Activated CD4-positive, alpha-beta T cell treated with anti-CD3 and anti-CD28 coated beads for 1 hour (primary cell): ENCODE measurements around the gene LPAR3.
"Not testable (repeated sequence)": the region's sequence is repeated elsewhere in the genome, so short reads cannot be mapped to it uniquely, and the experiment has no call there.

Experiments
- DNase-seq: peaks from one replicate; pipeline ENCODE4 v3.0.0-alpha.2; 2020

Gene LPAR3

GRCh38 chr1:84892705-84893618 is at the start of gene LPAR3:
TSS of gene LPAR3 (minus strand) at chr1:84893206. CDS start at chr1:84866120, 27,086 bp downstream.
- DNase-seq = no peak

DNA sequence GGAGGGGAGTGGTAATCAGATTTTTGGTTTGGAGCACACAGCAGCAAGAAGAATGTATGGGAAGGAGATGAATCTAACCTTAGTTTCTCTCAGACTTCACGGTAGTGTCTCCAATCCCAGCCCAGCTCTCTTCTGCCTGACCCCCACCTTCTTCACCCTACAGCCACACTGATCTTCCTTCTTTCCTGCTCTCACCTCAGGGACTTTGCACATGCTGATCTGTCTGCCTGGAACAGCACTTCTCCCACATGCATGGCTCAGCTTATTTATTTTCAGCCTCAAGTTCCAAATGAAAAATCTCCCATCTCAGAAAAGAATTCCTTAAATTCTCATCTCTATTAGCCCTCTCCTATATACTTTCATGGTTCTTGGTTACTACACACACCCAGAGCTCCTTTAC is 48.8 kb upstream of the LPAR3 start:
- DNase-seq = no peak

DNA sequence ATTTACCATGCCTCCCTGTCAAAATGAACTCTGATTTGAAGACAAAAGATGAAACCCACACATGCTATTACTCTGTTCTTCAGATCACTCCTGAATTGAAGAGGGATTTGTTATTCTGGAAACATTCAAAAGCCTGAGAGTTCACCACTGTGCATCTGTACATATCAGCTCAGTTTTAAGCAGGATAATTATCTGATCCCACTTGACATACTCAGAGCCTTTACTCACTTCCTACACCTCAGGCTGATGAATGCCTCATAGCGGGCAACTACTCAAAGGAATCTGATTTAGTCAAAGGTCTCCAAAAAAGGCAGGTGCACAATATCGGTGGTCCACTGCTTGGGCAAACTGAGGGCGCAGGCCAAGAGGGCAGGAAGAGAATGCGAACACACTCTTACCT is 47.5 kb upstream of the LPAR3 start:
- no peak for DNase-seq

DNA sequence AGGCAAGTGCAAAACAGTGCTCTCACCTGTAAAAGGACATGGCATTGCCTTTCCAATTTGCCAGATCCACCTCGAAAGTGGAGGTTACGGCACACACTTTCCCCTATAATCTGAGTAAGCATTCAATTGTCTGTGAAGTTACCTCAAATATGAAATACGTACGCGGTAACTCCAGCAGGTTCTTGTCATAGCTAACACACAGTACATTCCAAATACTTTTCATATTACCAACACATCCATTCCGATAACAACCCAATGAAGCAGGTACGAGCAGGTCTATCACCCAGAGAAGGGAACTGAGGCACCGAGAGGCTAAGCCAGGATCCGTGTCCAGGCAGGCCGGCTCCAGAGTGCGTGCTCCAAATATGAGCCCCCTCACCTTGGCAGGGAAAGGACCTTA is 46.8 kb upstream of the LPAR3 start:
- no peak for DNase-seq

DNA sequence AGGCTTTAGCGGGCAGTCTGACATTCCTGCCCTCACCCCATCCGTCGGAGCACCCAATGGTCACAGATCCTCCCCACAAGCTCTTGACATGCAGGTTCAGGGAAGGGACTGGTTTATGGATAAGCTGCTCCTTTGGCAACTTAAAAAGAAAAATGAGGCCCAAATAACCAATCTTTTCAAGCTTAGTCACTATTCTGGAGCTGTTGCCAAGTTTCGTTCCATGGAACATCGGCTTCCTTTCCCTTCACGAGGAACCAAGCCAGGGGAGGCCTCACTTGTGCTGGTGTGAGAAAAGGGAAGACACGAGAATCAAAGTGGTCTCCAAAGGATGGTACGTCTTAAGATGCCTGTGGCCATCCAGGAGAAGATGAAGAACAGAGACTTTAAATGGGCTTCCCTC is 46.1 kb upstream of the LPAR3 start:
- DNase-seq = no peak

DNA sequence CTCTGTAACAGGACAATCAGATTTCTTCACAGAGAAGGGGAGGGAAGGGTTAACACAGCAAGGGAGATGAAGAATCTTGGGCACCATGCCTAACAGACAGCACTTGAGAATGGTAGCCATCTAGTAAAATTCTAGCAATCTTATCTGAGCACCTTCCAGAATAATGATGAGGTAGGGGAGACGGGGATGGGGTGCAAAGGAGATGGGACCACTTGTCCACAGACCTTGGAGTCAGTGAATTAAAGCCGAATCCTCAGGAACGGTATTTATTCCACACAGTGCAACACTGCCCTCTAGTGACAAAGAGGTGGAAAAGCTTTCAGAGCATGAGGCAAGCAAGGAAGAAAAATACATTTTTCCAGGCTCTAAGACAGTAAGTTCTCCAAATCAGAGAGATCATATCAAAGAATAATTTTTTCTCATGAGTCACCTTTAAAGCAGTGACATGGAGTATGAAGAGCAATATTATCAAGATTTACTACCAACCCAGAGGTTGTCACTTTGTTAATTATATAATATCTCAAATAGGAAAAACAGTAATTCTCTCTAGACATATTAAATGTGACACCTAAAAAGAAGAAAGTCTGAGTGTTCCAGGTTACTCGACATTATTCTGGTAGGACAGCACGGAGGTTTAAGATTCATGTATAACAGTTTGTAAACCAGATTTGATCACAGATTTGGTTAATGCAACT is 43.3 kb upstream of the LPAR3 start:
- DNase-seq = peak; percentile 15

- no peak for DNase-seq
Observed at GRCh38 chr1:84933011-84933611, 40.1 kb upstream of the LPAR3 start.

- DNase-seq = no peak
Observed at GRCh38 chr1:84930831-84931230, 37.8 kb upstream of the LPAR3 start.

GRCh38 chr1:84930329-84930728 is 37.3 kb upstream of the LPAR3 start:
- no peak for DNase-seq

- no peak for DNase-seq
Observed at GRCh38 chr1:84929581-84929980, 36.6 kb upstream of the LPAR3 start.

GRCh38 chr1:84928979-84929378 is 36.0 kb upstream of the LPAR3 start:
- no peak for DNase-seq

DNA sequence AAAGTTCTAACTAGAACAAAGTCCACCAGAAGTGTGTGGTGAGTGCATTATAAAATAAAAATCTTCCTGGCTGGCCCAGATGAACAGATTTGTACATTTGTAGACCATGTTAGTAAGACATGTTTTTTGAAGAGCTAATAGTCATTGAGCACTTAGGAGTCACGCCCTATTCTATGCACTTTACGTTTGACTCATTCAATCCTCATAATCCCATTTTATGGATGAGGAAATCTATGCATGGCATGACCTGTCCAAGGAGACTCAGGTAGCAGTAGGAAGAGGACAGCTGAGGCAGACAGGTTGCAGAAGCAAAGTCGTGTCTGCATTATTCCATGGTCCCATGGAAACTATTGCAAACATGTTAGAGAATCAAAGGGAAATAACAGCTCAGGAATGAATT is 30.3 kb upstream of the LPAR3 start:
- no peak for DNase-seq

DNA sequence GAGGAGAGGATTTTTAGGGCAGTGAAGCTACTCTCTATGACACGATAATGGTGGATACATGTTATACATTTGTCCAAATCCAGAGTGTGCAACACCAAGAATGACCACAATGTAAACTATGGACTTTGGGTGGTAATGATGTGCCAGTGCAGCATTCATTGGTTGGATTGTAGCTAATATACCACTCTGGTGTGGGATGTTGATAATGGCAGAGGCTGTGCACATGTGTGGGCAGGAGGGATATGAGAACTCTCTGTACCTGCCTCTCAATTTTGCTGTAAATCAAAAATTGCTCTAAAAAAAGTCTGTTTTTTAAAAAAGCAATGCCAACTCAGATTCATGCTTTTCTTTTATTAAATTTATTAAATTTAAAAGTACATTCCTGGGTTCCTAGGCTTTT is 27.2 kb upstream of the LPAR3 start:
- no peak for DNase-seq

DNA sequence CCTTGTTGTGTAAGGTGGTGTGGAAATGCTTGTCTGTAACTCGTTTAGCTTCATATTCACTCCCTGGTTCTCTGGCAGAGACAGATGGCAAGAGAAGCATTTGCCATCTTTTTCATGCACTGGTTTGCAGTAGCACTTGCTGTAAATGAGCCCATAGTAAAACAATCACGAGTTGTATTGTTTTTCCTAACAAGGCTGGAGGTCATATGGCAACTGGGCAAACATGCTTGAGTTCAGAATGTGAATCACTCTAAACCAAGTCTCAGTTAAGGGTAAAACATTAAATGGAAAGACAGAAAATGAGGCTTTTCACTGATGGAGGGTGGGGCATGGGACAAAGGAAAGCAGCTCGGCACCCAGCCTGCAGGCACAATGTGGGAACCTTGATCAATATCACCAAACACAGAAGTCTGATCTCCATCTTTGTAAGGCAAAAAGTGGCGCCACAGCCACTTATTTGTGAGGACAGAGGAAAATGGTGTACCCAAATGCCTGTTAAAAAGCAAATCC is 26.5 kb upstream of the LPAR3 start:
- no peak for DNase-seq

- DNase-seq = no peak
Observed at GRCh38 chr1:84918726-84919336, 25.8 kb upstream of the LPAR3 start.

- no peak for DNase-seq
Observed at GRCh38 chr1:84916897-84917296, 23.9 kb upstream of the LPAR3 start.

DNA sequence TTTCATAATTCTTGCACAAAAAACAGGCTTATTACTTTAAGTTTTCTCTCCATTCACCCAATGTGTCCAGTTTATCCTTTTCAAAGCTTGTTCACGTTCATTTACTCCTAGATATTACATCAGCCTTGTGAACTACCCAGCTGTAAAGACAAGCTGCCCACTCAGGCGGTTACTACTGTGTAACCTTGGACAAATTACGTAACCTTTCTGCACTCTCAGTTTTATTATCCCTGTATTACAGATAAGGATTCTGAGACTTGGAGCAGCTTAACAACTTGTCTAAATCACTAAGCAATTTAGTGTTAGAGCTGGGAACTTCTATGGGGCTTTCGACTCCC is 20.5 kb upstream of the LPAR3 start:
- DNase-seq = no peak

DNA sequence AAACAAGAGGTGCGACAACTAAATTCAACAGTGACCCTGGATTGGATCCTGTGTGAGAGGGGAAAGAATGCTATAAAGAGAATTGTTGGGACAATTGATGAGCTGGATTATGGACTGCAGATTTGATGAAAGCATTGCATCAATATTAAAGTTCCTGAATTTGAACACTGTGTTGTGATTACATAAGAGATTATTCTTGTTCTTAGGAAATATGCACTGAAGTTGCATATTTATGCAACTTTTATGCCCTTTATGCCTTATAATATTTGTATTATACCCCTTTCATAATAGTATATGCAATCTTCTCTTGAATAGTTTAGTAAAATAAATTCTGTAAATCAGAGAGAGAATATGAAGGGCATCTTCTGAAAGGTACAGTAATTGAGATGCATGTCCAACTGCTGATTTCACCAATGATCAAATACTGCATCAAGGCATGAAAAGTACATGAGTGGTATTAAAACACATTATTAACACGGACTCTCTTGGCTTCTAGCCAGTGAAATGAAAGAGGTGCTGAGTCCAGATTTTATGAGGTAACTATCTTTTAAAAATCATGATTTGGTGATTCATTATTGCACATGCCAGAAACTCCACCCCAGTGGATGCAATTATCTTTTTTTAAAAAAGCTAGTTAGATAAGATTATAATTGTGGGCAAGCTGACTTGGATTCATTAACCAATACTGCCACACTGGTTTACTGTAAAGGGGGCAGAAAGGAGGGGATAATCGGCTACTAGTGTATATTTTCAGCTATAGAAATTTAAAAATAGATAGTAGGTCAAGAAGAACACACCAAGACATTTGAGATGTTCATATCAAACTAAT is 19.9 kb upstream of the LPAR3 start:
- no peak for DNase-seq

GRCh38 chr1:84908746-84909464 is 15.9 kb upstream of the LPAR3 start:
- DNase-seq = not testable (repeated sequence)

DNA sequence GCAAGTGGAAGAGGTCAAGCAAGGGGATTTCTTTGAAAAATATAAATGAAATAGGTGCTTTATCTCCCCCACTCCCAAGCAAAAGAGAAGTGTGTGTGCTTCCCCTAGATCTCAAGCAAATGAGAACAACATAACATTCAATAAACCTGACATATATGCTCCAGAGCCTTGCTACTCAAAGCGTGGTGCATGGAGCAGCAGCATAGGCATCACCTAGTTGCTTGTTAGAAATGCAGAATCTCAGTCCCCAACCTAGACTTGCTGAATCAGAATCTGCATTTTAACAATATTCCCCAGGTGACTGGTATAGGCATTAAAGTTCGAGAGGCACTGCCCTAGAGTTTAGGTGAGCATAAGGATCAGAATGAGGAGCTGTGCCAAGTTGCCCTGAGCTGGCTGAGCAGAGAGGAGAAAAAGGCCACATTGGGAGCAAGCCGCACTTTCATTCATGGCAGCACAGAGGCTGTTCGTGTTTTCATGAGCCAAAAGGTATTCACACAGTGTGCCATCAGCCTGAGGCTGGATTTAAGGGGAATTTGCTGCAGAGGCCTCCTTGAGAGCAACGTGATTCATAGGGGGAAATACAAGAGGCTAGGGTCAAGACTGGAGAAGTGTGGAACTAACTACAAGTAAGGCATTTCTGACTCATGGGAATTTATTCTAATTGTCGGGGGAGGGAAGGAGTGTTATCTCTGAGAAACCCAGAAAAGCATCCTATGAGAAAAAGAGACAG is 14.3 kb upstream of the LPAR3 start:
- DNase-seq = no peak

DNA sequence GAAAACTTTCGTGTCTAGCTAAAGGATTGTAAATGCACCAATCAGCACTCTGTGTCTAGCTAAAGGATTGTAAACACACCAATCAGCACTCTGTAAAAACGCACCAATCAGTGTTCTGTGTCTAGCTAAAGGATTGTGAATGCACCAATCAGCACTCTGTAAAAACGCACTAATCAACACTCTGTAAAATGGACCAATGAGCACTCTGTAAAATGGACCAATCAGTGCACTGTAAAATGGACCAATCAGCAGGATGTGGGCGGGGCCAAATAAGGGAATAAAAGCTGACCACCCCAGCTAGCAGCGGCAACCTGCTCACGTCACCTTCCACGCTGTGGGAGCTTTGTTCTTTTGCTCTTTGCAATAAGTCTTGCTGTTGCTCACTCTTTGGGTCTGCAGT is 9.7 kb upstream of the LPAR3 start:
- not testable (repeated sequence) for DNase-seq
